WTC11 (cell line): ENCODE results near the gene EIF4E. TPM values are rescaled to one million over a fixed set of nuclear protein-coding genes. Genes with fewer than 3 reads are reported as not detected.

ENCODE experiments used
- ATAC-seq: fragments of 200-7000 bp; cut with Tn5 transposase; 2 replicates; pipeline ENCODE4 v1.10.0; 2021; ENCODE audit warnings: mild to moderate bottlenecking, moderate library complexity
- CTCF ChIA-PET: fragments of 300-600 bp; sonication (Branson Sonifier 250); formaldehyde crosslinking; loops from one replicate; lab custom pipeline; 2021; ENCODE audit warnings: antibody characterized with exemption; lab: Charles Lee
- POLR2A ChIA-PET: fragments of 350-600 bp; sonication (Branson Sonifier 250); formaldehyde crosslinking; loops from one replicate; lab custom pipeline; 2021; ENCODE audit warnings: antibody characterized with exemption; lab: Charles Lee
- DNase-seq: peaks from one replicate; pipeline ENCODE4 v3.0.0; 2021; ENCODE audit warnings: low spot score
- H3K27ac Mint-ChIP-seq: 2 replicates; pipeline ENCODE4 v1.8.0; 2021; ENCODE audit warnings: mixed read lengths
- H3K27me3 Mint-ChIP-seq: 2 replicates; pipeline ENCODE4 v1.8.0; 2021; ENCODE audit warnings: low read depth, mild to moderate bottlenecking, moderate library complexity, mixed read lengths
- H3K36me3 Mint-ChIP-seq: 2 replicates; pipeline ENCODE4 v1.8.0; 2021; ENCODE audit warnings: mixed read lengths
- H3K4me1 Mint-ChIP-seq: 2 replicates; pipeline ENCODE4 v1.8.0; 2022; ENCODE audit warnings: mixed read lengths
- H3K4me3 Mint-ChIP-seq: 2 replicates; pipeline ENCODE4 v1.8.0; 2021; ENCODE audit warnings: mild to moderate bottlenecking, moderate library complexity, mixed read lengths
- H3K9me3 Mint-ChIP-seq: 2 replicates; pipeline ENCODE4 v1.8.0; 2021; ENCODE audit warnings: mixed read lengths
- CBFB ChIP-seq: sonication (generic); formaldehyde crosslinking; IDR thresholded peaks from 2 replicates; pipeline ENCODE4 v1.8.1; 2022; ENCODE audit warnings: mild to moderate bottlenecking, low read depth, missing genetic modification reagents
- CREB1 ChIP-seq: sonication (generic); formaldehyde crosslinking; IDR thresholded peaks from 2 replicates; pipeline ENCODE4 v1.8.0; 2023; ENCODE audit warnings: mild to moderate bottlenecking, missing genetic modification reagents
- E2F1 ChIP-seq: sonication (generic); formaldehyde crosslinking; IDR thresholded peaks from 2 replicates; pipeline ENCODE4 v1.8.0; 2022; ENCODE audit warnings: mild to moderate bottlenecking, missing genetic modification reagents
- FOXP1 ChIP-seq: sonication (generic); formaldehyde crosslinking; IDR thresholded peaks from 2 replicates; pipeline ENCODE4 v1.8.0; 2022; ENCODE audit warnings: missing genetic modification reagents, mild to moderate bottlenecking, moderate library complexity, borderline replicate concordance
- JAZF1 ChIP-seq: fragments of 250-450 bp; sonication (Bioruptor Pico); IDR thresholded peaks from 2 replicates; pipeline ENCODE4 v1.9.0; 2021; ENCODE audit warnings: moderate library complexity, mild to moderate bottlenecking, inconsistent platforms
- NFE2L1 ChIP-seq: sonication (generic); formaldehyde crosslinking; IDR thresholded peaks from 2 replicates; pipeline ENCODE4 v1.8.1; 2023; ENCODE audit warnings: missing genetic modification reagents
- NFYB ChIP-seq: sonication (generic); formaldehyde crosslinking; conservative IDR thresholded peaks from 2 replicates; pipeline ENCODE4 v1.8.0; 2022; ENCODE audit warnings: low read depth, missing genetic modification reagents
- TEAD1 ChIP-seq: sonication (generic); formaldehyde crosslinking; IDR thresholded peaks from 2 replicates; pipeline ENCODE4 v1.8.0; 2022; ENCODE audit warnings: mild to moderate bottlenecking, missing genetic modification reagents
- TP53 ChIP-seq: sonication (generic); formaldehyde crosslinking; IDR thresholded peaks from 2 replicates; pipeline ENCODE4 v1.8.1; 2023; ENCODE audit warnings: mild to moderate bottlenecking, missing genetic modification reagents
- ZNF138 ChIP-seq: sonication (generic); formaldehyde crosslinking; conservative IDR thresholded peaks from 2 replicates; pipeline ENCODE4 v1.8.1; 2022; ENCODE audit warnings: mild to moderate bottlenecking, moderate library complexity, missing genetic modification reagents
- ZNF219 ChIP-seq: sonication (generic); formaldehyde crosslinking; IDR thresholded peaks from 2 replicates; pipeline ENCODE4 v1.8.0; 2023; ENCODE audit warnings: missing genetic modification reagents, mild to moderate bottlenecking, borderline replicate concordance
- ZNF671 ChIP-seq: fragments of 250-450 bp; sonication (Bioruptor Pico); IDR thresholded peaks from 2 replicates; pipeline ENCODE4 v1.8.0; 2021; ENCODE audit warnings: mild to moderate bottlenecking
- total RNA-seq: library from RNA; stranded (reverse); gene quantifications from 3 replicates; pipeline ENCODE4 v1.2.3, GENCODE V29; 2021
- TF ChIP-seq, protein P1 (sequence below): fragments of 250-450 bp; sonication (Bioruptor Pico); IDR thresholded peaks from 2 replicates; pipeline ENCODE4 v1.9.0; 2021; ENCODE audit warnings: mild to moderate bottlenecking
- TF ChIP-seq, protein P2 (sequence below): sonication (generic); formaldehyde crosslinking; IDR thresholded peaks from 2 replicates; pipeline ENCODE4 v1.8.0; 2023; ENCODE audit warnings: missing genetic modification reagents, mild to moderate bottlenecking, borderline replicate concordance
- TF ChIP-seq, protein P3 (sequence below): sonication (generic); formaldehyde crosslinking; IDR thresholded peaks from 2 replicates; pipeline ENCODE4 v1.8.1; 2022; ENCODE audit warnings: missing genetic modification reagents, borderline replicate concordance
- TF ChIP-seq, protein P4 (sequence below): sonication (generic); formaldehyde crosslinking; IDR thresholded peaks from 2 replicates; pipeline ENCODE4 v1.8.1; 2022; ENCODE audit warnings: mild to moderate bottlenecking, missing genetic modification reagents, moderate library complexity, borderline replicate concordance
- TF ChIP-seq, protein P5 (sequence below): sonication (generic); formaldehyde crosslinking; IDR thresholded peaks from 2 replicates; pipeline ENCODE4 v1.8.0; 2023; ENCODE audit warnings: mild to moderate bottlenecking, missing genetic modification reagents
- TF ChIP-seq, protein P6 (sequence below): fragments of 250-450 bp; sonication (Bioruptor Pico); IDR thresholded peaks from 2 replicates; pipeline ENCODE4 v1.9.0; 2021; ENCODE audit warnings: moderate library complexity, mild to moderate bottlenecking, inconsistent platforms, borderline replicate concordance

EIF4E gene
- total RNA-seq, 1 experiment from 2014 or later = 174 TPM

- Mint-ChIP-seq H3K9me3 (peaks cover 35% of the 10 kb centered on the region), H3K4me3 (no peak overlapping the region), H3K4me1 (peaks cover 22% of the 10 kb centered on the region), H3K27me3 (0 out of 2 replicates have a peak, but pooled peaks cover 2% of the 10 kb centered on the region), H3K27ac (peak overlapping the region; percentile 82), H3K36me3 (peaks cover 30% of the 10 kb centered on the region)
- DNase-seq (no peak), ATAC-seq (peak; percentile 83)
- POLR2A ChIA-PET = interaction anchor here (0.5 kb wide), 1 partner anchor 179 kb away, joined by 3 read pairs; no protein-coding TSS in a partner anchor
- TF ChIP-seq, protein P1, sequence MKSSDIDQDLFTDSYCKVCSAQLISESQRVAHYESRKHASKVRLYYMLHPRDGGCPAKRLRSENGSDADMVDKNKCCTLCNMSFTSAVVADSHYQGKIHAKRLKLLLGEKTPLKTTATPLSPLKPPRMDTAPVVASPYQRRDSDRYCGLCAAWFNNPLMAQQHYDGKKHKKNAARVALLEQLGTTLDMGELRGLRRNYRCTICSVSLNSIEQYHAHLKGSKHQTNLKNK (CRISPR knock-in tag) = no peak
- TF ChIP-seq ZNF219 (CRISPR knock-in tag) (no peak), CBFB (no peak), TP53 (CRISPR knock-in tag) (no peak), JAZF1 (no peak), CREB1 (no peak), ZNF671 (CRISPR knock-in tag) (no peak)
- TF ChIP-seq, protein P2, sequence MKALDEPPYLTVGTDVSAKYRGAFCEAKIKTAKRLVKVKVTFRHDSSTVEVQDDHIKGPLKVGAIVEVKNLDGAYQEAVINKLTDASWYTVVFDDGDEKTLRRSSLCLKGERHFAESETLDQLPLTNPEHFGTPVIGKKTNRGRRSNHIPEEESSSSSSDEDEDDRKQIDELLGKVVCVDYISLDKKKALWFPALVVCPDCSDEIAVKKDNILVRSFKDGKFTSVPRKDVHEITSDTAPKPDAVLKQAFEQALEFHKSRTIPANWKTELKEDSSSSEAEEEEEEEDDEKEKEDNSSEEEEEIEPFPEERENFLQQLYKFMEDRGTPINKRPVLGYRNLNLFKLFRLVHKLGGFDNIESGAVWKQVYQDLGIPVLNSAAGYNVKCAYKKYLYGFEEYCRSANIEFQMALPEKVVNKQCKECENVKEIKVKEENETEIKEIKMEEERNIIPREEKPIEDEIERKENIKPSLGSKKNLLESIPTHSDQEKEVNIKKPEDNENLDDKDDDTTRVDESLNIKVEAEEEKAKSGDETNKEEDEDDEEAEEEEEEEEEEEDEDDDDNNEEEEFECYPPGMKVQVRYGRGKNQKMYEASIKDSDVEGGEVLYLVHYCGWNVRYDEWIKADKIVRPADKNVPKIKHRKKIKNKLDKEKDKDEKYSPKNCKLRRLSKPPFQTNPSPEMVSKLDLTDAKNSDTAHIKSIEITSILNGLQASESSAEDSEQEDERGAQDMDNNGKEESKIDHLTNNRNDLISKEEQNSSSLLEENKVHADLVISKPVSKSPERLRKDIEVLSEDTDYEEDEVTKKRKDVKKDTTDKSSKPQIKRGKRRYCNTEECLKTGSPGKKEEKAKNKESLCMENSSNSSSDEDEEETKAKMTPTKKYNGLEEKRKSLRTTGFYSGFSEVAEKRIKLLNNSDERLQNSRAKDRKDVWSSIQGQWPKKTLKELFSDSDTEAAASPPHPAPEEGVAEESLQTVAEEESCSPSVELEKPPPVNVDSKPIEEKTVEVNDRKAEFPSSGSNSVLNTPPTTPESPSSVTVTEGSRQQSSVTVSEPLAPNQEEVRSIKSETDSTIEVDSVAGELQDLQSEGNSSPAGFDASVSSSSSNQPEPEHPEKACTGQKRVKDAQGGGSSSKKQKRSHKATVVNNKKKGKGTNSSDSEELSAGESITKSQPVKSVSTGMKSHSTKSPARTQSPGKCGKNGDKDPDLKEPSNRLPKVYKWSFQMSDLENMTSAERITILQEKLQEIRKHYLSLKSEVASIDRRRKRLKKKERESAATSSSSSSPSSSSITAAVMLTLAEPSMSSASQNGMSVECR (CRISPR knock-in tag) = no peak
- CTCF ChIA-PET = interaction anchor here (1.0 kb wide), 1 partner anchor 384 kb away, joined by 3 read pairs; no protein-coding TSS in a partner anchor
These were observed 77.1 kb downstream of the EIF4E start for GRCh38 chr4:98851806-98852205.

GRCh38 chr4:98850937-98851336 is 78.0 kb downstream of the EIF4E start:
- H3K4me1 Mint-ChIP-seq = peaks cover 22% of the 10 kb centered on the region
- no peak for TF ChIP-seq FOXP1 (CRISPR knock-in tag)
- TF ChIP-seq, protein P3, sequence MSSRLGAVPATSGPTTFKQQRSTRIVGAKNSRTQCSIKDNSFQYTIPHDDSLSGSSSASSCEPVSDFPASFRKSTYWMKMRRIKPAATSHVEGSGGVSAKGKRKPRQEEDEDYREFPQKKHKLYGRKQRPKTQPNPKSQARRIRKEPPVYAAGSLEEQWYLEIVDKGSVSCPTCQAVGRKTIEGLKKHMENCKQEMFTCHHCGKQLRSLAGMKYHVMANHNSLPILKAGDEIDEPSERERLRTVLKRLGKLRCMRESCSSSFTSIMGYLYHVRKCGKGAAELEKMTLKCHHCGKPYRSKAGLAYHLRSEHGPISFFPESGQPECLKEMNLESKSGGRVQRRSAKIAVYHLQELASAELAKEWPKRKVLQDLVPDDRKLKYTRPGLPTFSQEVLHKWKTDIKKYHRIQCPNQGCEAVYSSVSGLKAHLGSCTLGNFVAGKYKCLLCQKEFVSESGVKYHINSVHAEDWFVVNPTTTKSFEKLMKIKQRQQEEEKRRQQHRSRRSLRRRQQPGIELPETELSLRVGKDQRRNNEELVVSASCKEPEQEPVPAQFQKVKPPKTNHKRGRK (CRISPR knock-in tag) = peak; percentile 90; the same call in 1 of the 2 replicates
- H3K27me3 Mint-ChIP-seq = 0 out of 2 replicates have a peak, but pooled peaks cover 2% of the 10 kb centered on the region
- H3K27ac Mint-ChIP-seq = peak overlapping the region; percentile 82
- peaks cover 42% of the 10 kb centered on the region for H3K9me3 Mint-ChIP-seq
- H3K36me3 Mint-ChIP-seq = peaks cover 36% of the 10 kb centered on the region
- DNase-seq = no peak
- no peak for ATAC-seq
- ChIA-PET CTCF (no interaction called here), POLR2A (no interaction called here)
- no peak overlapping the region for H3K4me3 Mint-ChIP-seq

DNA sequence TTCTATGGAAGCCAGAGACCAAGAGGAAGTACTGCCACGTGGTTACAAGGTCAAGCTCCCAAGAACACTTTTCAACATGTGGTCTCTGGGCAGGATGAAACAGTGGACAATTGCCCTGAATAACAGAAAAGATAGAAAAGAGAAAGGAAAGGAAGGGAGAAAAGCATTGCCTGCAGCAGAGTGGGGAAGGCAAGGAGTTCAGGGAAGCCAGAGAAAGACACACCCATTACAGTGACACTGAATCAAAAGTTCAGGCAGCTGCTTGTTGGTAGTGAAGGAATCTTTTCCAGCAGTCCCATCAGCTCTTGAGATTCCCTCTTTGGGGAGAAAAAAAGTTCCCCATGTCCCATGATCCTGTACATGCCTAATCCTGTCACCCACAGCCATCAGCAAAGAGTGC is 80.5 kb downstream of the EIF4E start:
- Mint-ChIP-seq H3K4me1 (peaks cover 17% of the 10 kb centered on the region), H3K36me3 (peaks cover 47% of the 10 kb centered on the region), H3K9me3 (peaks cover 59% of the 10 kb centered on the region), H3K27me3 (0 out of 2 replicates have a peak, but pooled peaks cover 2% of the 10 kb centered on the region), H3K27ac (no peak overlapping the region), H3K4me3 (no peak overlapping the region)
- POLR2A ChIA-PET = no interaction called here
- CTCF ChIA-PET = no interaction called here
- no peak for DNase-seq
- no peak for ATAC-seq
- no peak for TF ChIP-seq JAZF1
- TF ChIP-seq FOXP1 (CRISPR knock-in tag) = no peak
- TF ChIP-seq NFYB (CRISPR knock-in tag) = no peak
- TF ChIP-seq NFE2L1 = no peak
- TF ChIP-seq TEAD1 (CRISPR knock-in tag) = no peak
- TF ChIP-seq, protein P1 (CRISPR knock-in tag) = no peak
- TF ChIP-seq, protein P4, sequence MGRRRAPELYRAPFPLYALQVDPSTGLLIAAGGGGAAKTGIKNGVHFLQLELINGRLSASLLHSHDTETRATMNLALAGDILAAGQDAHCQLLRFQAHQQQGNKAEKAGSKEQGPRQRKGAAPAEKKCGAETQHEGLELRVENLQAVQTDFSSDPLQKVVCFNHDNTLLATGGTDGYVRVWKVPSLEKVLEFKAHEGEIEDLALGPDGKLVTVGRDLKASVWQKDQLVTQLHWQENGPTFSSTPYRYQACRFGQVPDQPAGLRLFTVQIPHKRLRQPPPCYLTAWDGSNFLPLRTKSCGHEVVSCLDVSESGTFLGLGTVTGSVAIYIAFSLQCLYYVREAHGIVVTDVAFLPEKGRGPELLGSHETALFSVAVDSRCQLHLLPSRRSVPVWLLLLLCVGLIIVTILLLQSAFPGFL (CRISPR knock-in tag) = no peak
- TF ChIP-seq, protein P5, sequence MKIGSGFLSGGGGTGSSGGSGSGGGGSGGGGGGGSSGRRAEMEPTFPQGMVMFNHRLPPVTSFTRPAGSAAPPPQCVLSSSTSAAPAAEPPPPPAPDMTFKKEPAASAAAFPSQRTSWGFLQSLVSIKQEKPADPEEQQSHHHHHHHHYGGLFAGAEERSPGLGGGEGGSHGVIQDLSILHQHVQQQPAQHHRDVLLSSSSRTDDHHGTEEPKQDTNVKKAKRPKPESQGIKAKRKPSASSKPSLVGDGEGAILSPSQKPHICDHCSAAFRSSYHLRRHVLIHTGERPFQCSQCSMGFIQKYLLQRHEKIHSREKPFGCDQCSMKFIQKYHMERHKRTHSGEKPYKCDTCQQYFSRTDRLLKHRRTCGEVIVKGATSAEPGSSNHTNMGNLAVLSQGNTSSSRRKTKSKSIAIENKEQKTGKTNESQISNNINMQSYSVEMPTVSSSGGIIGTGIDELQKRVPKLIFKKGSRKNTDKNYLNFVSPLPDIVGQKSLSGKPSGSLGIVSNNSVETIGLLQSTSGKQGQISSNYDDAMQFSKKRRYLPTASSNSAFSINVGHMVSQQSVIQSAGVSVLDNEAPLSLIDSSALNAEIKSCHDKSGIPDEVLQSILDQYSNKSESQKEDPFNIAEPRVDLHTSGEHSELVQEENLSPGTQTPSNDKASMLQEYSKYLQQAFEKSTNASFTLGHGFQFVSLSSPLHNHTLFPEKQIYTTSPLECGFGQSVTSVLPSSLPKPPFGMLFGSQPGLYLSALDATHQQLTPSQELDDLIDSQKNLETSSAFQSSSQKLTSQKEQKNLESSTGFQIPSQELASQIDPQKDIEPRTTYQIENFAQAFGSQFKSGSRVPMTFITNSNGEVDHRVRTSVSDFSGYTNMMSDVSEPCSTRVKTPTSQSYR (CRISPR knock-in tag) = no peak
- no peak for TF ChIP-seq CREB1
- TF ChIP-seq, protein P6, sequence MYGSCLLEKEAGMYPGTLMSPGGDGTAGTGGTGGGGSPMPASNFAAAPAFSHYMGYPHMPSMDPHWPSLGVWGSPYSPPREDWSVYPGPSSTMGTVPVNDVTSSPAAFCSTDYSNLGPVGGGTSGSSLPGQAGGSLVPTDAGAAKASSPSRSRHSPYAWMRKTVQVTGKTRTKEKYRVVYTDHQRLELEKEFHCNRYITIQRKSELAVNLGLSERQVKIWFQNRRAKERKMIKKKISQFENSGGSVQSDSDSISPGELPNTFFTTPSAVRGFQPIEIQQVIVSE (CRISPR knock-in tag) = no peak
- no peak for TF ChIP-seq ZNF138 (CRISPR knock-in tag)
- no peak for TF ChIP-seq E2F1
